K562 (cell line): ENCODE results near the gene SLC16A10. TPM values are rescaled to one million over a fixed set of nuclear protein-coding genes. Genes with fewer than 3 reads are reported as not detected.

Experiments used
- ATAC-seq: fragments of 200-7000 bp; cut with Tn5 transposase; 3 replicates; pipeline ENCODE4 v1.9.1; 2020; ENCODE audit warnings: moderate library complexity
- BruUV-seq: library from RNA; stranded (reverse); fragments of 400-500 nt; replicated peaks from 2 replicates; lab custom pipeline; 2021; lab: Mats Ljungman, UMichigan
- CTCF ChIA-PET: fragments of 300-600 bp; formaldehyde crosslinking; extraction: SDS; loops from one replicate; lab custom pipeline; 2021; ENCODE audit warnings: low intra/inter-chr PET ratio; lab: Yijun Ruan, JAX
- POLR2A ChIA-PET: fragments of 300-600, 350-650 bp; sonication (Branson Sonifier 250); formaldehyde crosslinking; extraction: SDS; loops from one replicate; lab custom pipeline; 2021; ENCODE audit warnings: antibody characterized with exemption, inconsistent platforms; lab: Yijun Ruan, JAX
- DNase-seq, 4 experiments: peaks; one replicate each; pipeline versions ENCODE4 v3.0.0 to v3.0.0-alpha.2; 2011 to 2018; ENCODE audit warnings: low spot score in 3 of 4, mixed read lengths in 3 of 4; ENCODE audit errors: extremely low read depth in 1 of 4
- FAIRE-seq: peaks from 2 replicates; lab custom pipeline; 2011; peaks lifted over from hg19 to GRCh38; lab: Jason Lieb, UNC
- H2AFZ ChIP-seq: 2 replicates; pipeline ENCODE4 v1.6.0; 2011; ENCODE audit warnings: low read depth, low read length, control low read depth, inconsistent platforms
- H3K27ac ChIP-seq: fragments of 200-600 bp; 3 replicates; pipeline ENCODE4 v1.8.0; 2011; ENCODE audit warnings: low read depth, mild to moderate bottlenecking, control low read depth, inconsistent platforms, low read length, moderate library complexity, mixed read lengths; ENCODE audit errors: extremely low read depth
- H3K27me3 ChIP-seq, 2 experiments: fragments of 300-600 bp in 1 of 2; 2 replicates in 1 of 2; 3 replicates in 1 of 2; pipeline versions ENCODE4 v1.6.0 to v1.8.0; 2011; ENCODE audit warnings: inconsistent platforms in 2 of 2, low read length in 2 of 2, mild to moderate bottlenecking in 1 of 2, mixed read lengths in 1 of 2, moderate library complexity in 1 of 2; ENCODE audit not compliant: control insufficient read depth in 2 of 2, insufficient read depth in 2 of 2
- H3K36me3 ChIP-seq: fragments of 300-600 bp; 3 replicates; pipeline ENCODE4 v1.8.0; 2011; ENCODE audit warnings: mild to moderate bottlenecking, low read length, inconsistent platforms; ENCODE audit not compliant: control insufficient read depth, insufficient read depth
- H3K4me1 ChIP-seq, 2 experiments: fragments of 200-600 bp in 1 of 2; replicated peaks in 1 of 2; 2 replicates in 1 of 2; 3 replicates in 1 of 2; pipeline versions ENCODE4 v1.5.1 to v1.8.0; 2011; ENCODE audit warnings: inconsistent platforms in 2 of 2, low read length in 2 of 2, mild to moderate bottlenecking in 1 of 2, mixed read lengths in 1 of 2, moderate library complexity in 1 of 2; ENCODE audit not compliant: control insufficient read depth in 2 of 2, insufficient read depth in 2 of 2
- H3K4me2 ChIP-seq: 2 replicates; pipeline ENCODE4 v1.6.1; 2011; ENCODE audit warnings: low read length, control low read depth, inconsistent platforms, mixed read lengths; ENCODE audit not compliant: insufficient read depth
- H3K4me3 ChIP-seq: fragments of 200-600 bp; sonication (generic), shearing (Covaris generic); 2 replicates; pipeline ENCODE4 v1.5.1; 2016; ENCODE audit warnings: control low read depth, inconsistent platforms
- H3K79me2 ChIP-seq: fragments of 200-600 bp; 3 replicates; pipeline ENCODE4 v1.8.0; 2011; ENCODE audit warnings: low read length, inconsistent platforms; ENCODE audit not compliant: control insufficient read depth, insufficient read depth
- H3K9ac ChIP-seq, 2 experiments: 2 replicates each; pipeline versions ENCODE4 v1.6.0 to v1.6.1; 2011; ENCODE audit warnings: low read depth in 2 of 2, low read length in 2 of 2, control low read depth in 1 of 2, inconsistent platforms in 1 of 2, mild to moderate bottlenecking in 1 of 2, mixed read lengths in 1 of 2; ENCODE audit not compliant: insufficient read depth in 1 of 2
- H3K9me1 ChIP-seq: one replicate; pipeline ENCODE4 v1.6.0; 2011; ENCODE audit warnings: inconsistent platforms, mild to moderate bottlenecking, low read length, moderate library complexity; ENCODE audit not compliant: control insufficient read depth, insufficient read depth
- H3K9me3 ChIP-seq: replicated peaks from 2 replicates; pipeline ENCODE4 v1.5.1; 2011; ENCODE audit warnings: low read depth, low read length, inconsistent platforms; ENCODE audit not compliant: control insufficient read depth, insufficient read depth
- H4K20me1 ChIP-seq: replicated peaks from 2 replicates; pipeline ENCODE4 v1.6.1; 2011; ENCODE audit warnings: low read length, inconsistent platforms, mixed read lengths; ENCODE audit not compliant: control insufficient read depth, insufficient read depth
- ATF3 ChIP-seq, 2 experiments: fragments of 450-650 bp in 1 of 2; sonication (generic) in 1 of 2; formaldehyde crosslinking in 1 of 2; IDR thresholded peaks in 1 of 2; conservative IDR thresholded peaks in 1 of 2; 2 replicates each; pipeline versions ENCODE4 v1.6.1 to v1.8.1; 2016 to 2023; ENCODE audit warnings: mild to moderate bottlenecking in 2 of 2, moderate library complexity in 2 of 2, inconsistent platforms in 1 of 2, missing genetic modification reagents in 1 of 2
- HCFC1 ChIP-seq: IDR thresholded peaks from 2 replicates; pipeline ENCODE4 v1.6.1; 2012; ENCODE audit warnings: low read depth, low read length, improper control_type of control experiment
- MAFK ChIP-seq: IDR thresholded peaks from 2 replicates; pipeline ENCODE4 v1.6.1; 2011; ENCODE audit warnings: low read length, improper control_type of control experiment
- NFIC ChIP-seq: fragments of 450-650 bp; IDR thresholded peaks from 2 replicates; pipeline ENCODE4 v1.6.1; 2017; ENCODE audit warnings: mild to moderate bottlenecking, inconsistent platforms
- USF2 ChIP-seq: sonication (generic); formaldehyde crosslinking; IDR thresholded peaks from 2 replicates; pipeline ENCODE4 v1.5.0; 2020; ENCODE audit warnings: missing genetic modification reagents
- ZNF232 ChIP-seq: sonication (generic); formaldehyde crosslinking; IDR thresholded peaks from 2 replicates; pipeline ENCODE4 v1.8.0; 2022; ENCODE audit warnings: mild to moderate bottlenecking, missing genetic modification reagents
- ZNF561 ChIP-seq: fragments of 450-650 bp; formaldehyde crosslinking; conservative IDR thresholded peaks from 2 replicates; pipeline ENCODE4 v1.4.0; 2020; ENCODE audit warnings: mild to moderate bottlenecking, moderate library complexity
- WGBS: fragments of 100-300 bp; shearing (Covaris generic); methylation state at CpG from one replicate; pipeline ENCODE4 v1.1.6; 2016; ENCODE audit warnings: low coverage, mixed read lengths; ENCODE audit not compliant: insufficient coverage; ENCODE audit errors: missing lambda C conversion rate; 5-methylcytosine and 5-hydroxymethylcytosine counted together
- in situ Hi-C: fragments of 300-500 bp; cut with MboI; formaldehyde crosslinking; loops from 4 replicates; pipeline ENCODE4 v1.15.0; 2018; ENCODE audit warnings: inconsistent platforms, mixed read lengths
- intact Hi-C: fragments of 100-400 bp; cut with micrococcal nuclease; formaldehyde crosslinking; loops from 2 replicates; pipeline ENCODE4 v1.14.2; 2022
- polyA plus RNA-seq, 8 experiments: library from polyadenylated mRNA; depleted of rRNA in 4 of 8; stranded (reverse) in 5 of 8; unstranded in 3 of 8; fragments of >200 nt; fragmentation: Nextera tagmentation in 2 of 8; fragmentation: Illumina TruSeq in 1 of 8; extraction: Ambion mirVana in 2 of 8; extraction: Trizol in 1 of 8; gene quantifications; 2 replicates each; pipeline versions ENCODE4 v1.2.1 to v1.2.3, GENCODE V29; 2011 to 2014; ENCODE audit warnings: inconsistent platforms in 1 of 8, missing spikeins in 1 of 8
- total RNA-seq, 7 experiments: library from RNA; depleted of rRNA in 6 of 7; stranded (reverse); fragments of >200 nt in 6 of 7; fragmentation: Illumina TruSeq in 2 of 7; extraction: Trizol in 2 of 7; gene quantifications; 2 replicates each; pipeline versions ENCODE4 v1.2.1 to v1.2.3, GENCODE V29; 2011 to 2021; ENCODE audit warnings: low replicate concordance in 1 of 7

Gene SLC16A10
- total and polyA plus RNA-seq, 9 of the 15 experiments (the other 6 are each of a cell fraction or from before 2014, with no cell fraction given) = 0.02 to 0.54 (median 0.24) TPM; not detected in 4

- TF ChIP-seq ZNF561 (no peak), HCFC1 (no peak)
- TF ChIP-seq, all 486 proteins: peak for 0
Observed at GRCh38 chr6:111076024-111076695, 11.1 kb upstream of the SLC16A10 start (continued).

GRCh38 chr6:111080698-111081097 is 6.6 kb upstream of the SLC16A10 start:
- intact Hi-C loops = no loop called here
- Histone ChIP-seq H3K4me3 (no peak overlapping the region), H3K4me2 (no peak overlapping the region), H3K79me2 (no peaks in the 10 kb centered on the region), H3K9me1 (no peaks in the 10 kb centered on the region), H4K20me1 (no peaks in the 10 kb centered on the region), H3K36me3 (no peaks in the 10 kb centered on the region), H3K27ac (no peak overlapping the region), H3K4me1 (no peaks in the 10 kb centered on the region), H2AFZ (no peak overlapping the region), H3K9ac (no peak overlapping the region), H3K27me3 (peaks cover 0 to 3% of the 10 kb centered on the region in 2 experiments; a peak in 2 of 5 replicates), H3K9me3 (no peaks in the 10 kb centered on the region)
- ChIA-PET POLR2A (interaction anchor here (1.0 kb wide), 1 partner anchor 51 kb away, joined by 3 read pairs; no protein-coding TSS in a partner anchor), CTCF (no interaction called here)
- DNase-seq (no peak), FAIRE-seq (no peak), ATAC-seq (no peak)
- BruUV-seq = no TSS peak
- 0% methylated on average over 5 of the region's 5 CpGs for WGBS
- in situ Hi-C loops = no loop called here
- TF ChIP-seq USF2 (CRISPR knock-in tag) = no peak
- TF ChIP-seq NFIC = peak; percentile 53
- no peak for TF ChIP-seq ATF3 (IDR thresholded peaks at IDR 0.05)
- TF ChIP-seq ATF3 (CRISPR knock-in tag; conservative IDR thresholded peaks at IDR 0.05) = no peak
- TF ChIP-seq MAFK = no peak
- TF ChIP-seq ZNF232 (CRISPR knock-in tag) = no peak
